MCF 10A (cell line): ENCODE measurements around the gene PLBD1. TPM values are rescaled to one million over a fixed set of nuclear protein-coding genes. Genes with fewer than 3 reads are reported as not detected.

Experiments
- BruUV-seq: library from RNA; stranded (reverse); fragments of 400-500 nt; replicated peaks from 2 replicates; lab custom pipeline; 2021; lab: Mats Ljungman, UMichigan
- CTCF ChIA-PET: fragments of 300-600 bp; sonication (Branson Sonifier 250); formaldehyde crosslinking; extraction: SDS; loops from one replicate; lab custom pipeline; 2021; ENCODE audit warnings: antibody characterized with exemption, inconsistent platforms; lab: Yijun Ruan, JAX
- POLR2A ChIA-PET: fragments of 300-600, 350-650 bp; sonication (Branson Sonifier 250); formaldehyde crosslinking; extraction: SDS; loops from one replicate; lab custom pipeline; 2020; ENCODE audit warnings: antibody characterized with exemption, inconsistent platforms; lab: Yijun Ruan, JAX
- DNase-seq: peaks from one replicate; pipeline ENCODE4 v3.0.0-alpha.2; 2018; ENCODE audit not compliant: unreplicated experiment
- H3K27ac Mint-ChIP-seq: one replicate; pipeline ENCODE4 v1.8.0; 2022; ENCODE audit warnings: mild to moderate bottlenecking, low read depth, mixed read lengths; ENCODE audit not compliant: unreplicated experiment
- H3K27me3 Mint-ChIP-seq: one replicate; pipeline ENCODE4 v1.8.0; 2022; ENCODE audit warnings: mixed read lengths; ENCODE audit not compliant: insufficient read depth, unreplicated experiment
- H3K36me3 Mint-ChIP-seq: one replicate; pipeline ENCODE4 v1.8.0; 2022; ENCODE audit warnings: mild to moderate bottlenecking, moderate library complexity, mixed read lengths; ENCODE audit not compliant: insufficient read depth, unreplicated experiment
- H3K4me1 Mint-ChIP-seq: one replicate; pipeline ENCODE4 v1.8.0; 2022; ENCODE audit warnings: mixed read lengths; ENCODE audit not compliant: insufficient read depth, unreplicated experiment
- H3K4me3 Mint-ChIP-seq: one replicate; pipeline ENCODE4 v1.8.0; 2022; ENCODE audit warnings: mild to moderate bottlenecking, moderate library complexity, mixed read lengths; ENCODE audit not compliant: unreplicated experiment
- H3K9me3 Mint-ChIP-seq: one replicate; pipeline ENCODE4 v1.8.0; 2022; ENCODE audit warnings: mixed read lengths; ENCODE audit not compliant: unreplicated experiment
- intact Hi-C: fragments of 100-400 bp; cut with micrococcal nuclease; formaldehyde crosslinking; loops from 2 replicates; pipeline ENCODE4 v1.14.1; 2022
- total RNA-seq: library from RNA; stranded (reverse); gene quantifications from 2 replicates; pipeline ENCODE4 v1.2.3, GENCODE V29; 2022
- TF ChIP-seq, protein P1 (sequence below): fragments of 200-600 bp; IDR thresholded peaks from one replicate; pipeline ENCODE4 v1.8.0; 2022; ENCODE audit warnings: antibody characterized with exemption, mild to moderate bottlenecking; ENCODE audit not compliant: unreplicated experiment

Gene PLBD1
- total RNA-seq, 1 experiment from 2014 or later = not detected

DNA sequence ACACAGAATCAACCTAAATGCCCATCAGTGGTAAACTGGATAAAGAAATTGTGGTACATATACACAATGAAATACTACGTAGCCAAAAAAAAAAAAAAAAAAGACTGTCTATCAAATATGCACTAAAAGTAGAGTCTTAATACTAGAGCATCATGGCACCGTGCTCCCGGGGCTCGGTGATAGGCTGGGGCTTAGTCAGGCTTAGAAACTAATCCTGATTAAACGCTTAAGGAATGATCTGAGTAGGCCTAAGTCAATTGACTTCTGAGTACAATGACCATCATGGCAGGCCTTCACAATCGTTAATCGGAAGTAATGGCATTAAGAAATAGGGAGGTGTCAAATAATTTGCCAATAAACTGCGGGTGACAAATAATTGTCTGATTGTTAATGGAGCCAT lies 9.7 kb downstream of the PLBD1 start:
- Mint-ChIP-seq H3K27ac (no peak overlapping the region), H3K4me1 (no peaks in the 10 kb centered on the region), H3K9me3 (no peaks in the 10 kb centered on the region), H3K4me3 (no peak overlapping the region), H3K27me3 (no peaks in the 10 kb centered on the region), H3K36me3 (no peaks in the 10 kb centered on the region)
- no TSS peak for BruUV-seq
- intact Hi-C loops = no loop called here
- TF ChIP-seq, protein P1, sequence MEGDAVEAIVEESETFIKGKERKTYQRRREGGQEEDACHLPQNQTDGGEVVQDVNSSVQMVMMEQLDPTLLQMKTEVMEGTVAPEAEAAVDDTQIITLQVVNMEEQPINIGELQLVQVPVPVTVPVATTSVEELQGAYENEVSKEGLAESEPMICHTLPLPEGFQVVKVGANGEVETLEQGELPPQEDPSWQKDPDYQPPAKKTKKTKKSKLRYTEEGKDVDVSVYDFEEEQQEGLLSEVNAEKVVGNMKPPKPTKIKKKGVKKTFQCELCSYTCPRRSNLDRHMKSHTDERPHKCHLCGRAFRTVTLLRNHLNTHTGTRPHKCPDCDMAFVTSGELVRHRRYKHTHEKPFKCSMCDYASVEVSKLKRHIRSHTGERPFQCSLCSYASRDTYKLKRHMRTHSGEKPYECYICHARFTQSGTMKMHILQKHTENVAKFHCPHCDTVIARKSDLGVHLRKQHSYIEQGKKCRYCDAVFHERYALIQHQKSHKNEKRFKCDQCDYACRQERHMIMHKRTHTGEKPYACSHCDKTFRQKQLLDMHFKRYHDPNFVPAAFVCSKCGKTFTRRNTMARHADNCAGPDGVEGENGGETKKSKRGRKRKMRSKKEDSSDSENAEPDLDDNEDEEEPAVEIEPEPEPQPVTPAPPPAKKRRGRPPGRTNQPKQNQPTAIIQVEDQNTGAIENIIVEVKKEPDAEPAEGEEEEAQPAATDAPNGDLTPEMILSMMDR = no peak
- DNase-seq = no peak
- ChIA-PET CTCF (no interaction called here), POLR2A (interaction anchor here (0.9 kb wide), 1 partner anchor 63 kb away, joined by 3 read pairs; no protein-coding TSS in a partner anchor)

DNA sequence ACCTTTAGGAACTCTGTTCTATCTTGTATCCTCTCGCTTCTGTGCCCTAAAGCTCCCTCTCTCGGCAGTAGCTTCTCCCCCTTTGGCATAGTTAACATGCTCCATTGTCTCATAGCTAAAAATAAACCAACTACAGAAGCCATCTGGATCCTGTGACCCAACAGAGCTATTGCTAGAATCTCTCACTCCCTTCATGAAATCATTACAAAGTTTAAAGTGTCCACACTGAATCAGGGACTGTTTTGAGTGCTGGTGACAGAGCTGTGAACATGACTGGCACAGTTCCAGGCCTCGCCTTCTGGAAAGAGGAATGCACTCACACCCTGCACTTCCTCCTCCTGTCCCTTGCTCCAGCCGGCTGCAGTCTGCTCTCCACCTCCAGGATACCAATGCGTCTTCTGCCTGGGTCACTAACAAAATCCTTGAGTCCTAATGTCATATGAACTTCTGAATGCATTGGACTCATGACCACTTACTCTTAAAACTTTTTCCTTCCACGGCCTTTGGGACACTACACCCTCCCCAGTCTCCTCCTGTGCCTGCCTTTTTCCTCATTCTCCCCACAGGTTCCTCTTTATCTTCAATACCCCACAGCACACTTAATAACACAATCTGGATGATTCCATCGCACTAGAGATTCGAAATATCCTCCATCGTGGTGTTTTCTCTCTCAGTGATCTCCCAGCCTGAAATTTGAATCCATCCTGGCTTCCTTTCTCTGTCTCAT lies 13.2 kb downstream of the PLBD1 start:
- Mint-ChIP-seq H3K36me3 (no peaks in the 10 kb centered on the region), H3K27ac (no peak overlapping the region), H3K4me3 (no peak overlapping the region), H3K27me3 (no peaks in the 10 kb centered on the region), H3K4me1 (no peaks in the 10 kb centered on the region), H3K9me3 (peaks cover 6% of the 10 kb centered on the region)
- ChIA-PET POLR2A (interaction anchor here (0.8 kb wide), 1 partner anchor 26 kb away, joined by 3 read pairs; no protein-coding TSS in a partner anchor), CTCF (interaction anchor here (0.6 to 1.0 kb wide), 3 partner anchors 10 to 316 kb away, joined by 3 to 5 read pairs (median 3); no protein-coding TSS in a partner anchor)
- no TSS peak for BruUV-seq
- TF ChIP-seq, protein P1 = no peak
- peak; percentile 50 for DNase-seq
- intact Hi-C loops = no loop called here

DNA sequence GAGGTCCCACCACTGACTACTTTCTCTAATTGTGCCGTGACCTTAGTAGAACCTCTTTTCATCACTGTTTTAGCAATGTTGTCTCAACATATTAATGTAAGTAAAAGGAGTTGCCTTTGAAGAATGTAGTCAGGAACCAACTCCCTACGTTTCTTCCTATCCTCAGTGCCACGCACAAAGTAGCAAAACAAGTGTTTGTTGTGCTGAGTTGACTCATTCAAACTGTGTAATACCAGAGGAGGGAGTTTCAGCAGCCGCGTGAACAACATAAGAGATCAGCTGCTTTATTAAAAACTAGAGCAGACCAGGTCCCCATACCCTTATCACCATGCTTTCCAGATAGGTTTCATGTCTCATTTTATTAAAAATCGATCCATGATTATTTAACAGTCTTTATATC lies 19.1 kb downstream of the PLBD1 start:
- Mint-ChIP-seq H3K9me3 (peaks cover 6% of the 10 kb centered on the region), H3K4me3 (no peak overlapping the region), H3K27ac (no peak overlapping the region), H3K27me3 (no peaks in the 10 kb centered on the region), H3K4me1 (no peaks in the 10 kb centered on the region), H3K36me3 (no peaks in the 10 kb centered on the region)
- BruUV-seq = no TSS peak
- ChIA-PET POLR2A (no interaction called here), CTCF (interaction anchor here (1.1 kb wide), 1 partner anchor 71 kb away, joined by 3 read pairs; no protein-coding TSS in a partner anchor)
- DNase-seq = no peak
- TF ChIP-seq, protein P1 = no peak
- intact Hi-C loops = no loop called here

DNA sequence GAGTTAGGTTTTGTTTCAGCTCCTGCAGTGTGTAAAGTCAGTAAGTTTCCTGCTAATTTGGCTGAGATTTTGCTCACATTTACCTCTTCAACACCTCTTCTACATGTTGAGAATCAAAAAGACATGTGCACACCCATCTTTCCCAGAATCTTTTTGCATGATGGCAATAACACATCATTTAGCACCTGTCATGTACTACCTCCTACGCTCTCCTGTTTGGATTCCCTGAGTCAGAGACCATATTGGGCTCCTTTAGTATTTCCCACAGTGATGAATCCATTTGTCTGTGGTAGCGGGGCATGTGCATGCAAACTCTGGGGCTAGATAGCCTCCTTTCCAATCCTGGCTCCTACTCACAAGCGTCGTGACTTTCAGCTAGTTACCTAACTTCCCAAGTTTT lies 20.1 kb downstream of the PLBD1 start:
- no peak overlapping the region for H3K27ac Mint-ChIP-seq
- no peaks in the 10 kb centered on the region for H3K4me1 Mint-ChIP-seq
- BruUV-seq = no TSS peak
- DNase-seq = no peak
- no peaks in the 10 kb centered on the region for H3K27me3 Mint-ChIP-seq
- intact Hi-C loops = no loop called here
- POLR2A ChIA-PET = no interaction called here
- H3K4me3 Mint-ChIP-seq = no peak overlapping the region
- peaks cover 6% of the 10 kb centered on the region for H3K9me3 Mint-ChIP-seq
- H3K36me3 Mint-ChIP-seq = no peaks in the 10 kb centered on the region
- CTCF ChIA-PET = interaction anchor here (0.7 kb wide), 1 partner anchor 753 kb away, joined by 3 read pairs; no protein-coding TSS in a partner anchor
- TF ChIP-seq, protein P1 = no peak
